Measurements from ENCODE around the gene CPNE4.

Gene CPNE4

DNA sequence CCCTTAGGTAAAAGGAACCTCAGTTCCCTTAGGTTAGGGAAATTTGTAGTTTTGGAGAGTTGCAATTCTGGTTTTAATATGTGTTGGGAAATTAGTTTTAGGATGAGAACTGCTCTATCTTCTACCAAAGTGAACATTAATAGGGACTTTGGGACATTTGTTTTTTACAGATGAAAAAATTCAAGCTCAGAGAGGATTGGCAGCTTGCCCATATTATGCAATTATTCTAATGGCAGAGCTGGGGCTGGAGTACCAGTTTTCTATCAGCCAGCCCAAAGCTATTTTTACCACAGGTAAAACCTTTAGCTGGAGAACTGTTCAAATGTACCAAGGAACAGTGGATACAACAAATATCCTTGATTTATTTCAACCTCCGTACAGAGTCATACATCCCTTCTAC lies 127.0 kb downstream of the CPNE4 start:
- no peaks in the 10 kb centered on the region for H3K79me2 ChIP-seq (ENCODE audit: control insufficient read depth, low read length)
- no peaks in the 10 kb centered on the region for H3K4me1 ChIP-seq (ENCODE audit: control insufficient read depth, low read length)
- H3K27me3 ChIP-seq (ENCODE audit: control insufficient read depth, low read length), result no peaks in the 10 kb centered on the region
- H3F3A ChIP-seq (ENCODE audit: control insufficient read depth, insufficient read depth), result no peaks in the 10 kb centered on the region
- no peaks in the 10 kb centered on the region for H3K36me3 ChIP-seq (ENCODE audit: control insufficient read depth, low read length)
- no peaks in the 10 kb centered on the region for H3K9me2 ChIP-seq (replicated peaks; ENCODE audit: control insufficient read depth, low read length)
- H3K27ac ChIP-seq (ENCODE audit: low read depth, low read length), result no peak overlapping the region
- no peaks in the 10 kb centered on the region for H3K9me3 ChIP-seq (ENCODE audit: control insufficient read depth, insufficient read depth, low read length)
- H3K4me2 ChIP-seq (ENCODE audit: low read length), result no peak overlapping the region
- no peak overlapping the region for H3K4me3 ChIP-seq (ENCODE audit: low read length)
- TF ChIP-seq EZH2phosphoT487 (IDR thresholded peaks at IDR 0.05; ENCODE audit: borderline replicate concordance, low read length), result no peak
- TF ChIP-seq, protein P1, sequence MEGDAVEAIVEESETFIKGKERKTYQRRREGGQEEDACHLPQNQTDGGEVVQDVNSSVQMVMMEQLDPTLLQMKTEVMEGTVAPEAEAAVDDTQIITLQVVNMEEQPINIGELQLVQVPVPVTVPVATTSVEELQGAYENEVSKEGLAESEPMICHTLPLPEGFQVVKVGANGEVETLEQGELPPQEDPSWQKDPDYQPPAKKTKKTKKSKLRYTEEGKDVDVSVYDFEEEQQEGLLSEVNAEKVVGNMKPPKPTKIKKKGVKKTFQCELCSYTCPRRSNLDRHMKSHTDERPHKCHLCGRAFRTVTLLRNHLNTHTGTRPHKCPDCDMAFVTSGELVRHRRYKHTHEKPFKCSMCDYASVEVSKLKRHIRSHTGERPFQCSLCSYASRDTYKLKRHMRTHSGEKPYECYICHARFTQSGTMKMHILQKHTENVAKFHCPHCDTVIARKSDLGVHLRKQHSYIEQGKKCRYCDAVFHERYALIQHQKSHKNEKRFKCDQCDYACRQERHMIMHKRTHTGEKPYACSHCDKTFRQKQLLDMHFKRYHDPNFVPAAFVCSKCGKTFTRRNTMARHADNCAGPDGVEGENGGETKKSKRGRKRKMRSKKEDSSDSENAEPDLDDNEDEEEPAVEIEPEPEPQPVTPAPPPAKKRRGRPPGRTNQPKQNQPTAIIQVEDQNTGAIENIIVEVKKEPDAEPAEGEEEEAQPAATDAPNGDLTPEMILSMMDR (IDR thresholded peaks at IDR 0.05; ENCODE audit: low read depth, low read length, poor library complexity, severe bottlenecking), result no peak
- no peaks in the 10 kb centered on the region for H4K20me1 ChIP-seq (ENCODE audit: control insufficient read depth, insufficient read depth, low read depth, low read length)

GRCh38 chr3:131903988-131904415 lies 130.8 kb downstream of the CPNE4 start:
- Histone ChIP-seq H3K36me3 (ENCODE audit: control insufficient read depth, low read length) (no peaks in the 10 kb centered on the region), H3K4me2 (ENCODE audit: low read length) (no peak overlapping the region), H3K79me2 (ENCODE audit: control insufficient read depth, low read length) (no peaks in the 10 kb centered on the region), H3K4me1 (ENCODE audit: control insufficient read depth, low read length) (no peaks in the 10 kb centered on the region), H3F3A (ENCODE audit: control insufficient read depth, insufficient read depth) (no peaks in the 10 kb centered on the region), H4K20me1 (ENCODE audit: control insufficient read depth, insufficient read depth, low read depth, low read length) (no peaks in the 10 kb centered on the region), H3K9me2 (replicated peaks; ENCODE audit: control insufficient read depth, low read length) (no peaks in the 10 kb centered on the region), H3K27me3 (ENCODE audit: control insufficient read depth, low read length) (no peaks in the 10 kb centered on the region), H3K9me3 (ENCODE audit: control insufficient read depth, insufficient read depth, low read length) (no peaks in the 10 kb centered on the region), H3K4me3 (ENCODE audit: low read length) (no peak overlapping the region), H3K27ac (ENCODE audit: low read depth, low read length) (no peak overlapping the region)
- TF ChIP-seq, protein P1 (IDR thresholded peaks at IDR 0.05; ENCODE audit: low read depth, low read length, poor library complexity, severe bottlenecking), result no peak
- TF ChIP-seq EZH2phosphoT487 (IDR thresholded peaks at IDR 0.05; ENCODE audit: borderline replicate concordance, low read length), result no peak

- no peak for TF ChIP-seq EZH2phosphoT487 (IDR thresholded peaks at IDR 0.05; ENCODE audit: borderline replicate concordance, low read length)
- TF ChIP-seq, protein P1 (IDR thresholded peaks at IDR 0.05; ENCODE audit: low read depth, low read length, poor library complexity, severe bottlenecking), result no peak
- Histone ChIP-seq H3K4me1 (ENCODE audit: control insufficient read depth, low read length) (no peaks in the 10 kb centered on the region), H4K20me1 (ENCODE audit: control insufficient read depth, insufficient read depth, low read depth, low read length) (no peaks in the 10 kb centered on the region), H3K4me3 (ENCODE audit: low read length) (no peak overlapping the region), H3K36me3 (ENCODE audit: control insufficient read depth, low read length) (no peaks in the 10 kb centered on the region), H3K4me2 (ENCODE audit: low read length) (no peak overlapping the region), H3K27me3 (ENCODE audit: control insufficient read depth, low read length) (no peaks in the 10 kb centered on the region), H3K9me3 (ENCODE audit: control insufficient read depth, insufficient read depth, low read length) (no peaks in the 10 kb centered on the region), H3K27ac (ENCODE audit: low read depth, low read length) (no peak overlapping the region), H3F3A (ENCODE audit: control insufficient read depth, insufficient read depth) (no peaks in the 10 kb centered on the region), H3K9me2 (replicated peaks; ENCODE audit: control insufficient read depth, low read length) (no peaks in the 10 kb centered on the region), H3K79me2 (ENCODE audit: control insufficient read depth, low read length) (no peaks in the 10 kb centered on the region)
Measured at GRCh38 chr3:131901686-131902085, 133.1 kb downstream of the CPNE4 start.

DNA sequence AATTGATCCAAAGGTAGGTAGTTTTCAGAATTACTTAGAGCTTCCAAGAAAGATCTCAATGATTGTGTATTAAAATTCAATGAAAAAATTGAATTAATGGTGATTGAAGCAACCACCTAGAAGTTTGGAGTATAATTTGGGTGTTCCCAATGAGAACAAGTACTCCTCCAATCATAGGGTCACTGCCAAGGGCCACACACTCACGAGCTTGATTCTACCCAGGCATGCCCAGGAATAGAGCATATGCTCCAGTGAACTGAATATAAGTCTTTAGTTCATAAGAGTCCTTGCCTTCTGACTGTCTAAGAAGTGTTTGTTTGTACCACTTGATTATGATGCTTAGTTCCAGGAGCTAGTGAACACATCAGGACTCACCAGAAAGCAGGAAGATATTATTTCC lies 133.9 kb downstream of the CPNE4 start:
- Histone ChIP-seq H3K4me3 (ENCODE audit: low read length) (no peak overlapping the region), H3K4me1 (ENCODE audit: control insufficient read depth, low read length) (no peaks in the 10 kb centered on the region), H3K4me2 (ENCODE audit: low read length) (no peak overlapping the region), H3K79me2 (ENCODE audit: control insufficient read depth, low read length) (no peaks in the 10 kb centered on the region), H3K9me2 (replicated peaks; ENCODE audit: control insufficient read depth, low read length) (no peaks in the 10 kb centered on the region), H3F3A (ENCODE audit: control insufficient read depth, insufficient read depth) (no peaks in the 10 kb centered on the region), H3K27ac (ENCODE audit: low read depth, low read length) (no peak overlapping the region), H4K20me1 (ENCODE audit: control insufficient read depth, insufficient read depth, low read depth, low read length) (no peaks in the 10 kb centered on the region), H3K9me3 (ENCODE audit: control insufficient read depth, insufficient read depth, low read length) (no peaks in the 10 kb centered on the region), H3K27me3 (ENCODE audit: control insufficient read depth, low read length) (no peaks in the 10 kb centered on the region), H3K36me3 (ENCODE audit: control insufficient read depth, low read length) (no peaks in the 10 kb centered on the region)
- TF ChIP-seq, protein P1 (IDR thresholded peaks at IDR 0.05; ENCODE audit: low read depth, low read length, poor library complexity, severe bottlenecking), result no peak
- TF ChIP-seq EZH2phosphoT487 (IDR thresholded peaks at IDR 0.05; ENCODE audit: borderline replicate concordance, low read length), result no peak

Data from DOHH2 (cell line).